DMS153 treated with DMSO at 0.1 percent for 48 hours (cell line): ENCODE measurements around the gene SLC29A2.
"Not testable (repeated sequence)": the region's sequence is repeated elsewhere in the genome, so short reads cannot be mapped to it uniquely, and the experiment has no call there.

Experiments used
- DNase-seq: peaks from one replicate; lab custom pipeline; 2025; ENCODE audit not compliant: unreplicated experiment; lab: John Stamatoyannopoulos, UW

The SLC29A2 gene

GRCh38 chr11:66350560-66351235 is 20.9 kb downstream of the SLC29A2 start:
- DNase-seq, result not testable (repeated sequence)

GRCh38 chr11:66349084-66349386 is 22.5 kb downstream of the SLC29A2 start:
- DNase-seq, result no peak

GRCh38 chr11:66347425-66348276 is 23.9 kb downstream of the SLC29A2 start, which contains the start of gene B4GAT1:
B4GAT1 (minus strand) TSS chr11:66347629; CDS start chr11:66347545, 84 bp downstream.
- DNase-seq, result peak; percentile 23

GRCh38 chr11:66346476-66347424 is 24.8 kb downstream of the SLC29A2 start:
- no peak for DNase-seq

DNA sequence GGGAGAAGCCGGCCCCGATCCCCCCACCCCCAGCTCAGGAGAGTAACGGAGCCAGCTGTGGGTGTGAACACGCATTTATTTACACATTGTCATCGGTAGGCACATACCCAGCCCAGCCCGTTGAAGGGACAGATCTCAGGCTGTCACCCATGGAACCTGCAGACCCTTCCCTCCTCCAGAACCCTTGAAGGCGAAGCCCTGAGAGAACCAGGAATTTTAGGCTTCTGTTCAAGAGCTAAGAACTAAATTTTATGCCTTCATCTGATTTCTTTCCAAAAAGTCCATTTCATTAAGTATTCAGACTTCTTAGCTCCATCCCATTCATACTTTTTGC is 26.3 kb downstream of the SLC29A2 start:
- no peak for DNase-seq

DNA sequence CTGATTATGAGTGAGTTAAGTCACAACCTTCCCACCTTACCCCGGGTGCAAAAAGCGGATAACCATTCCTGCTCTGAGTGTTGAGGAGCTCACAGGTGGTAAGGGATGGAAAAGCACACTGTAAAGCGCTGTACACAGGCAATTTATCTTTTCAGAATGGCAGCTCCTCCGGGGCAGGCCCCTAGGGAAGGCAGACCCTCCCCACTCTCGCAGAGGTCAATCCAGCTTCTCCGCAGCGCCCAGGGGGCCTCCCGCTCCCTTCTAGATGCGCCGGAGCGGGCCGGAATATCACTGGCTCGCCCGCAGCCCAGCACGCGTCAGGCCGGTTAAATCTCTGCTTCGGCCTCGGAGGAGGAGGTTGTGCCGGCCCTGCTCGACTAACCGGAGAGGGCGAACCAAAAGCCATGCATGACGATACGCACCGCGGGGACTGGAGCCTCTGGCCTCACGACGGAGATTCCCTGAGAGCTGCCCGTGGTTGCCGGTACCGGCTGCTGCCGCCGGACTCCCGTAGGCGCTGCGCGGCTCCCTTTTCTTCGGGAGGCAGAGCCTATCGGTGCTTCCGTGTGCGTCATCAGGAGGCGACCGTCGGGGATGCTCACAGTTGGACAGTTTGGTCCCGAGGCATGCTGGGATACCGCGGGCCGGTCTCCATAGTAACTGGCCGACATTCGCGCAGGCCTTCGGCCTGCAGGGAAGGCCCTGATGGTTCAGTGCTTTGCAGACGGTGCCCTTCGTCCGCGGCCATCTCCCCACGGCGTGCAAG is 26.8 kb downstream of the SLC29A2 start, which contains the start of gene BRMS1:
Gene BRMS1 (minus strand): TSS at position 555 of the 766 bp plus-strand sequence. CDS start 2,870 bp downstream, outside the sequence.
- peak; percentile 93 for DNase-seq

DNA sequence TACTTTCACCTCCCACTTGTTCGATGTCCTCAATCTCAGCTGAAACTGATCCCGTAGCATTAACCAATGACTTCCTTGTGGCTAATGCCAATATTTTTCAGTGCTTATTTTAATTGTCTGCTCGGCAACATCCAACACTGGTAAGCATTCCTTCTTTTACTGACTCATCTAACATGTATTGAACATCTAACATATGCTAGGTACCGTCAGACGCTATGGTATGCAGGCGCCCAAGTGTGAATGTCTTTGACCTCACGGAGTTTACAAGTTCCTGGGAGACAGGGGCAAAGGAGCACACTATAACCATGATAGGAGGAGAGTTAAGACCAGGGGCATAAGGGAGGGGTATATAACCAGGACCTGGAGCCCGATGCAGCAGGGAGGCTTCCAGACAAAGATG is 28.4 kb downstream of the SLC29A2 start:
- DNase-seq, result no peak

DNA sequence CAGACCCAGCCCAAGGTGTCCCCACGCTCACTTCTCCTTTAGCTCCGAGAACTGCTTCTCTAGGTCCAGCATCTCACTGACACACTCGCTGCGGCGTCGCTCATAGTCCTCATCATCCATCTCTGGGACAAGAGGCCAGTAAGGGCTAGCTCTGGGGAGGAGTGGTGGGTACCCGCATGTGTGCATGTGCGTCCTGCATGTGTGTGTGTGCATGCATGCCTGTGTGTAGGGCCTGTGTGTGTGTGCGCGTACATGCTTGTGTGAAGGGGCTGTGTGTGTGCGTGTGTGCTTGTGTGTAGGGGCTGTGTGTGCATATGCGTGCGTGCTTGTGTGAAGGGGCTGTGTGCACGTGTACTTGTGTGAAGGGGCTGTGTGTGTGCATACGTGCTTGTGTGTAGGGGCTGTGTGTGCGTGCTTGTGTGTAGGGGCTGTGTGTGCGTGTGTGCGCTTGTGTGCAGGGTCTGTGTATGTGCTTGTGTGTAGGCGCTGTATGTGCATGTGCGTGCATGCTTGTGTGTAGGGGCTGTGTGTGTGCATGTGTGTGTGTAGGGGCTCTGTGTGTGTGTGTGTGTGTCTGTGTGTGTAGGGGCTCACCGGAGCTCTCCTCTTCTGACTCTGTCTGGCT is 29.9 kb downstream of the SLC29A2 start:
- no peak for DNase-seq

DNA sequence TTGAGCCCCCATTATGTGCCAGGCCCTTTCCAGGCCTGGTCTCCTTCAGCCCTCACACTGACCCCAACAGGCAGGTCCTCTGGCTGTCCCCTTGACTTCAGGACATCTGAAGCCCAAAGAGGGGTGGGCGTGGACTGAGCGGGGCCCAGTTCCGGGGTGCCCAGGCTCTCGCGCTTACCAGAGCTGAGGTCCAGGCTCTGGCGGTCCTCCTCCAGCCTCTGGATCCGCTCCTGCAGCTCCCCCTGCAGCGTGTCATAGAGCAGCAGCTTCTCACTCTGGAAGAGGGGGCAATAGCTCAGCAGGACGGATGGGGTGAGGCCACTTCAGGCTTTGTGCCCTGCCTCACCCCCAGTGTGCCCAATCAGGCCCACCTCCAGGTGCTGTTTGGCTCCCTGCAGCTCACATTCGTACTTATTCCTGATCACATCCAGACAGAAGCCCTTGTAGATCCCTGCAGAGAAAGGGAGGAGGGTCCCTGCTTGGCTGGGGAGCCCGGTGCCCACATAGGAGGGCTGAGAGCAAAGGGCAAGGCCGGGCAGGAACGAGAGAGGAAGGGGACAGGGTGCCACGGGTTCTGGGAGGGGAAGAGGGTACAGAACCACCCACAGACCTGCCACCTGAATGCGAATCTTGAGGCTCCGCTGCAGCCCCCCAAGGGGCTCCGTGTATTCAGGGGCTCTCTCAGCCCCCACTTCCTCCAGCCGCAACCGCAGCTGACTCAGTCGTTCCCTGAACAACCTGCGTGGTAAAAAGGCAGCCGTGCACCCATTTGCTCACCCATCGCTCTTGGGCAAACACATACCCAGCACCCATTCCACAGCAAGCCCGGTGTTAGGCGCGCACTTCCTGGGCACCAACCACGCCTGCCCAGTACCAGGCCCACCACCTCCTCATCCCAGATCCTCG is 30.7 kb downstream of the SLC29A2 start:
- no peak for DNase-seq

GRCh38 chr11:66339686-66340483 is 31.7 kb downstream of the SLC29A2 start:
- no peak for DNase-seq

GRCh38 chr11:66339162-66339675 is 32.3 kb downstream of the SLC29A2 start:
- no peak for DNase-seq

DNA sequence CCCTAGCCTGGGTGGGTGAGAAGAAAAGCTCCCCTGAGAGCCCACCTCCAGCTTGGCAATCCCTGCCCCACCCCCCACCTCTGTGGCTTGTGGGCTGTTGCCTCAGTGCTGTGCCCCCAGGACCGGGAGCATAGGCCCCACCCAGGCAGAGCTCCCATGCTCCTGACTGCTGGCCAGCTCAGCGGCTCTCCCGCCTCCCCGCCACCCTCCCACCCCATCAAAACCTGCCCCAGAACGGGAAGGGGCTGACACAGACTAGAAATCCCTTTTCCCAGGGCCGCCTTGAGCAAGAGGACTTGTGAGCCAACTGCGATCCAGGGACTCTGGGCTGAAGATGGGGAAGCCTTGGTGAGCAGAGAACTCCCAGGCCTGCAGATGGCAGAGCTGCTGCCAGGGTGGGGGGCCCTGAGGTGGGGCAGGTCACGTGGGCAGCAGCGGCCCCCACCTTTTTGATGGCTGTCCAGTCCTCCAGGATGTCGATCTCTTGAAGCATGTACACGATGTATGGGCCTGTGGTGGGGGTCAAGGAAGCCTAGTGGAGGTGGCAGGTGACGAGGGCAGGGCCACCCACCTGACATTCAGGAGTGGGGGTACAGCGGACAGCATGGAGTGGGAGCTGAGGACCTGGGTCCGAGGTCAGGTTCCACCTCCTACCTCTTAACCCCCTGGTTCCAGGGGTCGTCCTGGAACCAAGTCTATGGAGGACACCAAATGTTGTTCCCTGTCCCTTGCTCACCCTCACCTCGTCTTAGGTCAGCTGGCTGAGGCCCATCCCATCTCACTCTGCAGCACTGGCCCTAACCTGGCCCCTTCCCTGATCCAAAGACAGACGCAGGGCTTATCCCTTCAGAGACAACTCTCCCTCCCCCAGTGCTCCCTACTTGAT is 33.0 kb downstream of the SLC29A2 start:
- DNase-seq, result no peak

DNA sequence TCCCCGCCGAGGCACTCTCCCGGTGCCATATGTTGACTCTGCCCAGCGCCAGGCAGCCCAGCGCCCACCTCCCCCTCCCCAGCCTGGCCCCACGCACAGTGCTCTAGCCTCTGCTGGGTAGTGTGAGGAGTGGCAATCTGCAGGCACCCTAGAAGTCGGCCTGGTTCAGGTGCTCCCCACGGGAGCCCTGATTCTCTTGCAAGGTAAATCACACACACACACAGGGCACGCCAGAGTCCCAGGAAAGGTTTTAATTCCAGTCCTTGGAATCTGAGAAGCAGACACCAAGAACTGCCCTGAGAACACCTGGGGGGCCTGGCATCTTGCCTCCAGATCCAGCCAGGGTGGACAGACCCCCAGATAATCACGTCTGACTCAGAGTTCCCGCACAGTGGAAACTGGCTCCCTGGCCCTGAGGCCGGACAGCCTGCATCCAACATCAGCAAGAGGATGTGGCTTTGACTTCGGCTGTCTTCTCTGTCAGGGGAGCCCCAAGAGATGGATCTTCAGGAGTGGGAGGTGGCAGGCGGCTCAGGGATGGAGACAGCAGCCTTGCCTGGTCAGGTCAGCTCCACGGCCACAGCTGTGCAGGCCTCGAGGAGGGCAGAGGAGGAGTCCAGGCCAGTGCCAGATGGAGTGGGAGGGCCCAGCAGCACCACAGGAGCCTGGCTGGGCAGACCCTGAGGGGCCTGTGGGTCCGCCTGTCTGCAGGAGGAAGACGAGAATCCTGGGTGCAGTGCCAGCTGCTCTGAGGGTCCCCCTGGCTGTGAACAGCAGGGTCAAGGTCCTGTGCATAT is 34.3 kb downstream of the SLC29A2 start:
- no peak for DNase-seq

GRCh38 chr11:66336234-66337102 is 35.1 kb downstream of the SLC29A2 start, which contains the start of gene RIN1:
RIN1 (minus strand) TSS chr11:66336434; CDS start chr11:66336402, 32 bp downstream.
- DNase-seq, result peak; percentile 40
